Tibial artery (tissue), 4 donors: ENCODE data around the gene TMEM52.

Experiments
- DNase-seq, 2 donors: peaks; one replicate each; pipeline ENCODE4 v3.0.0-alpha.2; 2019
- H3K27ac ChIP-seq, 2 donors: fragments of 200-600 bp; sonication (generic) in 1 of 2; 1 replicate in 1 of 2; 2 replicates in 1 of 2; pipeline ENCODE4 v1.5.1; 2018 to 2019; ENCODE audit warnings: mild to moderate bottlenecking in 1 of 2
- H3K27me3 ChIP-seq, 2 donors: fragments of 200-600 bp; sonication (generic) in 1 of 2; one replicate each; pipeline versions ENCODE4 v1.5.1 to v1.6.0; 2016 to 2019
- H3K36me3 ChIP-seq, 3 donors: fragments of 200-600 bp; sonication (generic) in 2 of 3; one replicate each; pipeline ENCODE4 v1.5.1; 2016 to 2019; ENCODE audit warnings: mild to moderate bottlenecking in 2 of 3
- H3K4me1 ChIP-seq, 4 donors: fragments of 200-600 bp; sonication (generic) in 2 of 4; 1 replicate in 3 of 4; 2 replicates in 1 of 4; pipeline ENCODE4 v1.5.1; 2016 to 2019
- H3K4me3 ChIP-seq, 2 donors: fragments of 200-600 bp; sonication (generic) in 1 of 2; 1 replicate in 1 of 2; 2 replicates in 1 of 2; pipeline ENCODE4 v1.5.1; 2018 to 2019; ENCODE audit warnings: mild to moderate bottlenecking in 2 of 2
- H3K9me3 ChIP-seq, 3 donors: fragments of 200-600 bp; sonication (generic) in 1 of 3; one replicate each; pipeline ENCODE4 v1.5.1; 2016 to 2019
- intact Hi-C: fragments of 100-400 bp; cut with DNase I; formaldehyde crosslinking; loops from one replicate; pipeline ENCODE4 v1.15.0; 2023; ENCODE audit warnings: low total_unique reads
- TF ChIP-seq, protein P1 (sequence below), 2 experiments: fragments of 200-600 bp in 1 of 2; fragments of 450-650 bp in 1 of 2; IDR thresholded peaks; one replicate each; pipeline ENCODE4 v1.5.1; 2017 to 2019; ENCODE audit warnings: antibody characterized with exemption in 2 of 2, mild to moderate bottlenecking in 1 of 2, moderate library complexity in 1 of 2

TMEM52 gene

DNA sequence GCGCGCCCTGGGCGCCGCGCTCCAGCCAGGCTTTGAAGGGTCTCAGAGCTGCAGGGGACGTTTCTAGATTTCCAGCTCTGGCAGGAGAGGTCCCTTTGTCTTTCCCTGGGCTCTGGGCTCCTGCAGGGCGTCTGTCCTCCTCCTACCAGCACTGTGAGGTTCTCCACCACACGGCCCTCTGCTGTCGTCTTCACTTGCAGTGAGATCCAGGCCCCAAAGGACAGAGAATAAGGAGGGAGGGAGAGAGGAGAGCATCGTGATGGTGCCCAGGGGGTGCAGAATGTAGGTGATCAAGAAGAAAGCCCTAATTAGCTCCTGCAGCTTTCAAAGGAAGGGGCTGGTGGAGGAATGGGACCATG is 24.0 kb downstream of the TMEM52 start:
- Histone ChIP-seq H3K36me3 (no peaks in the 10 kb centered on the region), H3K27me3 (peaks cover 0 to 22% of the 10 kb centered on the region in 2 donors), H3K9me3 (no peaks in the 10 kb centered on the region), H3K27ac (no peak overlapping the region), H3K4me1 (peaks cover 0 to 29% (median 26%) of the 10 kb centered on the region in 4 donors), H3K4me3 (no peak overlapping the region)
- TF ChIP-seq, protein P1, sequence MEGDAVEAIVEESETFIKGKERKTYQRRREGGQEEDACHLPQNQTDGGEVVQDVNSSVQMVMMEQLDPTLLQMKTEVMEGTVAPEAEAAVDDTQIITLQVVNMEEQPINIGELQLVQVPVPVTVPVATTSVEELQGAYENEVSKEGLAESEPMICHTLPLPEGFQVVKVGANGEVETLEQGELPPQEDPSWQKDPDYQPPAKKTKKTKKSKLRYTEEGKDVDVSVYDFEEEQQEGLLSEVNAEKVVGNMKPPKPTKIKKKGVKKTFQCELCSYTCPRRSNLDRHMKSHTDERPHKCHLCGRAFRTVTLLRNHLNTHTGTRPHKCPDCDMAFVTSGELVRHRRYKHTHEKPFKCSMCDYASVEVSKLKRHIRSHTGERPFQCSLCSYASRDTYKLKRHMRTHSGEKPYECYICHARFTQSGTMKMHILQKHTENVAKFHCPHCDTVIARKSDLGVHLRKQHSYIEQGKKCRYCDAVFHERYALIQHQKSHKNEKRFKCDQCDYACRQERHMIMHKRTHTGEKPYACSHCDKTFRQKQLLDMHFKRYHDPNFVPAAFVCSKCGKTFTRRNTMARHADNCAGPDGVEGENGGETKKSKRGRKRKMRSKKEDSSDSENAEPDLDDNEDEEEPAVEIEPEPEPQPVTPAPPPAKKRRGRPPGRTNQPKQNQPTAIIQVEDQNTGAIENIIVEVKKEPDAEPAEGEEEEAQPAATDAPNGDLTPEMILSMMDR (IDR thresholded peaks at IDR 0.05): no peak
- no peak for DNase-seq
- intact Hi-C loops: loop anchor here (10.0 kb wide), 1 partner anchor 110 kb away; no protein-coding TSS in a partner anchor

DNA sequence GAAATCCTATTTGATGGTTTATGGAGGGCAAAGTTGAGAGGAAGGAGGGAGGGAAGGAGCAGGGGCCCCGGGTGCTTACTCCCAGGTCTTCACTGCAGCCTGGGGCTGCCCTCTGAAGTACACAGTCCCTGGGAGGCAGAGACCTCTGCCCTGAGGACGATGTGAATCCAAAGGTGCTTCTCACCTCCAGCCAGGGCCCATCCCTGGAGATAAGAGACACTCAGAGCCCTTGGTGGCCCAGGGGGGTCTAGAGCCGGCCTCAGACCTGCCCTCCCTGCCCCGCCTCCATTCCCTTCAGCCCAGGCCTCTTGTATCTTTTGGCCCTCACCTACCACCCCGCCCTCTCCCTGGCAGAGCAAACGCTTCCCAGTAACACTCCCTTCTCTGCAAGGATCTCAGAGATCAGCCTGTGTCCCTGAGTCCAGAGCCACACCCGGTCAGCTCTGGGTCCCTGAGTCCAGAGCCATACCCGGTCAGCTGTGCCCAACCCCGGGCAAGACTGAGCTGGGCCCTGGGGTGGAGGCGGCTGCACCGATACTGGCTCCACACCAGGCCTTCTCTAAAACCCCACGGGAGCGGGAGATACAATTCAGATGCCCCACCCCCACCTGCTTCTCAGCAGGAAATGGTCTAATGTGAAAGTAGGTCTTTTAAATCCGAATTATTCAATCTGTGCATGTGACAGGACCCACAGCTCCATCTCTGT is 24.6 kb downstream of the TMEM52 start:
- TF ChIP-seq, protein P1 (IDR thresholded peaks at IDR 0.05): no peak
- intact Hi-C loops: loop anchor here (10.0 kb wide), 1 partner anchor 110 kb away; no protein-coding TSS in a partner anchor
- peaks cover 0 to 32% (median 27%) of the 10 kb centered on the region in 4 donors for H3K4me1 ChIP-seq
- H3K27me3 ChIP-seq: peaks cover 0 to 17% of the 10 kb centered on the region in 2 donors
- no peak for DNase-seq
- no peaks in the 10 kb centered on the region for H3K9me3 ChIP-seq
- H3K4me3 ChIP-seq: no peak overlapping the region
- H3K36me3 ChIP-seq: no peaks in the 10 kb centered on the region
- H3K27ac ChIP-seq: no peak overlapping the region

DNA sequence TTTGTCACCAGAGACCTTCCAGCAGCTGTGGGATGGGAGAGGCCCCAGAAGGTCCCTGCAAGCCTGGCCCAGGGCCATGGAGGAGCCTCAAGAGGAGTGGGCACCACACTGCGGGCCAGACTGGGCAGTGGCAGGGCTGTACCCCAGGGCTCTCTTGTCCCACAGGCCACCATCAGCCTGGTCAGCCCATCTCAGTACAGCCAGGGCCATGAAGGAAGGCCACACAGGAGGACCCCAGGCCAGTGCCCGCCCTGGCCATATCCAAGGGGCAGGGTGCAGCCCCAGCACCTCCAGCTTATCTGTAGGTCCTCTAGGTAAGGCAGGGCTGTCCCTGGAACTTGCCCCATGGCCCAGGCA is 25.1 kb downstream of the TMEM52 start:
- intact Hi-C loops: loop anchor here (10.0 kb wide), 1 partner anchor 109 kb away; no protein-coding TSS in a partner anchor
- DNase-seq: no peak
- no peak overlapping the region for H3K27ac ChIP-seq
- no peaks in the 10 kb centered on the region for H3K36me3 ChIP-seq
- no peak overlapping the region for H3K4me3 ChIP-seq
- TF ChIP-seq, protein P1 (IDR thresholded peaks at IDR 0.05): no peak
- peaks cover 0 to 13% of the 10 kb centered on the region in 2 donors for H3K27me3 ChIP-seq
- H3K4me1 ChIP-seq: peaks cover 0 to 37% (median 31%) of the 10 kb centered on the region in 4 donors
- H3K9me3 ChIP-seq: no peaks in the 10 kb centered on the region

DNA sequence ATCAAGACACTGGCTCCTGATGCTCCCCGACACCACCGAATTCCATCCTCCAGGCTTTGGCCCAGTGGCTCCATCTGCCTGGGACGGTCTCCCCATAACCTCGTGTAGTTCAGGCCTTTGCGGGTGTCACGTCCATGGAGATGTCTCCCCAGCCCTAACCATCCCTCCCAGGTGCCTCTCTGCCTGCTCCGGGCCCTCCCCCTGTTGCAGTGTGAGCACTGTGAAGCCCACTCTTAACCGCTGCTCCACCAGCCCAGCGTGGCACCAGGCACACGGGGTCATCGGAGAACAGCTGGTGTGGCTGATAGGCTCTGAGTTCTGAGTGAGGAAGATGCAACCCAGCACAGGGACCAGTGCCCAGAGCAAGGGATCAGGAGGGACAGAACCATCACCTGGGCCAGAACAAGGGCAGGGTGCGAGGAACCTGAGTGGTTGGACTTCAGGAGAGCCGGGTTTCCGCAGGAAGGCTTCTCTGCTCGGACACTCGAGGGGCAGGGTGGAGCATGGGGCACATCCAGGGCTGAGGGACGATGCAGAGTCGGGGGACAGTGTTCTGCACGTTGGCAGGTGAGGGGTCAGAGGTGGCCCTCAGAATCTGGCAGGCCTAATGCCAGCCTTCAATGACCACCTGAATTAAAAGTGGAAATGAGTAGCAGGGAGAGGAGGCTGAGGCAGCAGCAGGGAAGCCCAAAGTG is 25.6 kb downstream of the TMEM52 start:
- peaks cover 0 to 42% (median 35%) of the 10 kb centered on the region in 4 donors for H3K4me1 ChIP-seq

DNA sequence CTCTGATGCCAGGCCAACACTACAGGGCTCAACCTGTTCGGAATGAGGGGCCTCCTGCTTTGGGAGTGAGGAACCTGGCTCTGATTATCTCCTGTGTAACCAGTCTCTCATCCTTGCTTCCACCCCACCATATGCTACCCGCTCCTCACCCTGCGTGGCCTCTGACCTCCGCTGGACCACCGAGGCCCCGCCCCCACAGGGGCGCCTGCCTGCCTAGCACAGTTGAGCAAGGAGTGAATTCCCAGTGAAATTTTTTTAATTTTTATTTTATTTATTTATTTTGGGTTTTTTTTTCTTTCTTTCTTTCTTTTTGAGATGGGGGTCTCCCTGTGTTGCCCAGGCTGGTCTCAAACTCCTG is 26.3 kb downstream of the TMEM52 start:
- intact Hi-C loops: loop anchor here (10.0 kb wide), 1 partner anchor 108 kb away; no protein-coding TSS in a partner anchor
- TF ChIP-seq, protein P1 (IDR thresholded peaks at IDR 0.05): no peak
- no peaks in the 10 kb centered on the region for H3K9me3 ChIP-seq
- H3K4me3 ChIP-seq: peak overlapping the region in 1 of 2 donors; percentile 90
- H3K36me3 ChIP-seq: no peaks in the 10 kb centered on the region
- DNase-seq: no peak
- peaks cover 0 to 13% of the 10 kb centered on the region in 2 donors for H3K27me3 ChIP-seq
- H3K27ac ChIP-seq: peak overlapping the region in 1 of 2 donors; percentile 92
- peaks cover 0 to 49% (median 40%) of the 10 kb centered on the region in 4 donors for H3K4me1 ChIP-seq

More for the DNA sequence above, 25.6 kb downstream of the TMEM52 start:
- TF ChIP-seq, protein P1 (IDR thresholded peaks at IDR 0.05): no peak
- DNase-seq: no peak
- Histone ChIP-seq H3K27me3 (peaks cover 0 to 13% of the 10 kb centered on the region in 2 donors), H3K36me3 (no peaks in the 10 kb centered on the region), H3K27ac (no peak overlapping the region), H3K4me3 (no peak overlapping the region), H3K9me3 (no peaks in the 10 kb centered on the region)
- intact Hi-C loops: loop anchor here (10.0 kb wide), 1 partner anchor 109 kb away; no protein-coding TSS in a partner anchor
